ENCODE data around the gene SGIP1.

The SGIP1 gene

GRCh38 chr1:66533804-66534740 lies at the start of gene SGIP1:
Gene SGIP1 (plus strand): TSS chr1:66534153. CDS start chr1:66534359, 206 bp downstream.
- DNase-seq (ENCODE audit: low spot score) = peak; percentile 88

- no peak for DNase-seq (ENCODE audit: low spot score)
Measured at GRCh38 chr1:66489151-66489550, 44.8 kb upstream of the SGIP1 start.

- DNase-seq (ENCODE audit: low spot score) = no peak
Measured at GRCh38 chr1:66489972-66490601, 43.9 kb upstream of the SGIP1 start.

- DNase-seq (ENCODE audit: low spot score) = no peak
Measured at GRCh38 chr1:66490816-66491215, 43.1 kb upstream of the SGIP1 start.

- no peak for DNase-seq (ENCODE audit: low spot score)
Measured at GRCh38 chr1:66492424-66492823, 41.5 kb upstream of the SGIP1 start.

GRCh38 chr1:66493731-66494130 lies 40.2 kb upstream of the SGIP1 start:
- no peak for DNase-seq (ENCODE audit: low spot score)

GRCh38 chr1:66494482-66494881 lies 39.5 kb upstream of the SGIP1 start:
- DNase-seq (ENCODE audit: low spot score) = no peak

- no peak for DNase-seq (ENCODE audit: low spot score)
Measured at GRCh38 chr1:66495495-66495894, 38.5 kb upstream of the SGIP1 start.

GRCh38 chr1:66497910-66498309 lies 36.0 kb upstream of the SGIP1 start:
- no peak for DNase-seq (ENCODE audit: low spot score)

GRCh38 chr1:66500301-66500700 lies 33.7 kb upstream of the SGIP1 start:
- DNase-seq (ENCODE audit: low spot score) = no peak

GRCh38 chr1:66502086-66502485 lies 31.9 kb upstream of the SGIP1 start:
- DNase-seq (ENCODE audit: low spot score) = no peak

GRCh38 chr1:66503841-66504470 lies 30.0 kb upstream of the SGIP1 start:
- DNase-seq (ENCODE audit: low spot score) = peak; percentile 54

- DNase-seq (ENCODE audit: low spot score) = no peak
Measured at GRCh38 chr1:66505671-66506392, 28.1 kb upstream of the SGIP1 start.

- DNase-seq (ENCODE audit: low spot score) = no peak
Measured at GRCh38 chr1:66506393-66506687, 27.6 kb upstream of the SGIP1 start.

GRCh38 chr1:66506991-66507390 lies 27.0 kb upstream of the SGIP1 start:
- no peak for DNase-seq (ENCODE audit: low spot score)

- no peak for DNase-seq (ENCODE audit: low spot score)
Measured at GRCh38 chr1:66510407-66510806, 23.5 kb upstream of the SGIP1 start.

- DNase-seq (ENCODE audit: low spot score) = no peak
Measured at GRCh38 chr1:66511118-66511517, 22.8 kb upstream of the SGIP1 start.

GRCh38 chr1:66517959-66518358 lies 16.0 kb upstream of the SGIP1 start:
- no peak for DNase-seq (ENCODE audit: low spot score)

GRCh38 chr1:66518654-66519053 lies 15.3 kb upstream of the SGIP1 start:
- DNase-seq (ENCODE audit: low spot score) = no peak

GRCh38 chr1:66519992-66520391 lies 14.0 kb upstream of the SGIP1 start:
- no peak for DNase-seq (ENCODE audit: low spot score)

- DNase-seq (ENCODE audit: low spot score) = no peak
Measured at GRCh38 chr1:66520655-66521054, 13.3 kb upstream of the SGIP1 start.

- no peak for DNase-seq (ENCODE audit: low spot score)
Measured at GRCh38 chr1:66521721-66522365, 12.1 kb upstream of the SGIP1 start.

Data from globus pallidus (tissue), 1 donor.